Ramos (cell line): ENCODE data around the gene EIF3I.
"Not testable (repeated sequence)": the region's sequence is repeated elsewhere in the genome, so short reads cannot be mapped to it uniquely, and the experiment has no call there.

Experiments
- in situ Hi-C: fragments of 300-500 bp; cut with MboI; formaldehyde crosslinking; loops from one replicate; pipeline ENCODE4 v1.14.3; 2022; ENCODE audit warnings: low sequenced_read_pairs; ENCODE audit not compliant: unreplicated experiment

The EIF3I gene

DNA sequence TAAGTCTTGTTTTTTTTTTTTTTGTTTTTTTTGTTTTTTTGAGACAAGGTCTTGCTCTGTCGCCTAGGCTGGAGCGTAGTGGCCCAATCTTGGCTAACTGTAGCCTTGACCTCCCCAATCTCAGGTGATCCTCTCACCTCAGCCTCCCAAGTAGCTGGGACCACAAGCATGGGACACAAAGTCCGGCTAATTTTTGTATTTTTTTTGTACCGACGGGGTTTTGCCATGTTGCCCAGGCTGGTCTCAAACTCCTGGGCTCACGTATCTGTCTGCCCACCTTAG lies 35.0 kb downstream of the EIF3I start:
- in situ Hi-C loops = no loop called here

DNA sequence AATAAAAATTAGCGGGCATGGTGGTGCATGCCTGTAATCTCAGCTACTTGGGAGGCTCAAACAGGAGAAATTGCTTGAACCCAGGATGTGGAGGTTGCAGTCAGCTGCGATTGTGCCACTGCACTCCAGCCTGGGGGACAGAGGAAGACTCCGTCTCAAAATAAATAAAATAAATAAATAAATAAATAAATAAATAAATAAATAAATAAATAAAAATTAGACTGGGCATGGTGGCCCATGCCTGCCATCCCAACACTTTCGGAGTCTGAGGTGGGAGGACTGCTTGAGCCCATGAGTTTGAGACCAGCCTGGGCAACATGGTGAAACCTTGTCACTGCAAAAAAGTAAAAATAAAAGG lies 41.0 kb downstream of the EIF3I start:
- in situ Hi-C loops = not testable (repeated sequence)

DNA sequence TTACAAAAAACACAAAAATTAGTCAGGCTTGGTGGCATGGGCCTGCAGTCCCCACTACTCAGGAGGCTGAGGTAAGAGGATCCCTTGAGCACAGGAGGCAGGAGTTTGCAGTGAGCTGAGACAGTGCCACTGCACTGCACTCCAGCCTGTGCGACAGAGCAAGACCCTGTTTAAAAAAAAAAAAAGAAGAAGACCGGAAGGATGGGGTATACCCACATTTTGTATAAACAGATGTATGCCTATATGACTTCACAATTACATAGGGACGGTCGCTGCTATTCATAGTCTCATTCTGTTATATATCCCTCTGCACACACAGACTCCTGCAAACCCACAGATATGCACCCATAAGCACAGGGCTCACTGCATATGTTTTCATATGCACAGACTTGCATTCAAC lies 41.5 kb downstream of the EIF3I start:
- in situ Hi-C loops = no loop called here

DNA sequence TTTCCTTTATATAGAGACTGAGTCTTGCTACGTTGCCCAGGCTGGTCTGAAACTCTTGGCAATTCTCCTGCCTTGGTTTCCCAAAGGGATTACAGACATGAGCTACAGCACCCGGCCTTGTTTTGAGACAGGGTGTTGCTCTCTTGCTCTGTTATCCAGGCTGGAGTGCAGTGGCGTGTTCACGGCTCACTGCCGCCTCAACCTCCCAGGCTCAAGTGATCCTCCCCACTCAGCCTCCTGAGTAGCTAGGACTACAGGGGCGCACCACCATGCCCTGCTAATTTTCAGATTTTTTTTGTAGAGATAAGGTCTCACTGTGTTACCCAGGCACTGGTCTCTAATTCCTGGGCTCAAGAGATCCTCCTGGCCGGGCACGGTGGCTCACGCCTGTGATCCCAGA lies 43.6 kb downstream of the EIF3I start:
- in situ Hi-C loops = no loop called here

DNA sequence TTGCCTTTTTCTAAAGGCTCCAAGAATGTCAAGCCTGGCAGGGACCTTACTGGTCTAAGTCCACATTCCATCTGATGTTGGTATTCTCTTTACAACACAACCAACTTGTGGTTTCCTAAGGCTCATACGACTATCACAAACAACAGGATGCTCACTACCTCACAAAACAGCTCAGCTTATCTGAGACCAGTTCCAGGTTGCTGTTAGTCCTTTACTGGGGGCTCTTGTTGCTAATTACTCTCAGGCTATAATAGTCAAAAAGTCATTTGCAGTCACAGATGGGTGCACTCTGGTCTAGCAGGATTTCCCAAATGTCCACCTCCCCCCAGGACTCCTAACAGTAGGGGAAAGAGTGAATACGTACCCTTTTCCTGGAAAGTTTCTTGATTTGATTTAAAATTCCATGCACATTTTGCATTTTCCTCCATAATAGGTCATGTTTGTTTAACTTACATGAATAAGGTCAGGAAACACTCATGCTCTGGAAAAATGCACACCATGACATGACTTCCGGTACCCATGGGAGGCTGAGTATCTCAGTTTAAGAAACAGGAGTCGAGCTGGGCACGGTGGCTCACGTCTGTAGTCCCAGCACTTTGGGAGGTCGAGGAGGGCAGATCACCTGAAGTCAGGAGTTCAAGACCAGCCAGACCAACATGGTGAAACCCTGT lies 44.8 kb downstream of the EIF3I start:
- in situ Hi-C loops = no loop called here

DNA sequence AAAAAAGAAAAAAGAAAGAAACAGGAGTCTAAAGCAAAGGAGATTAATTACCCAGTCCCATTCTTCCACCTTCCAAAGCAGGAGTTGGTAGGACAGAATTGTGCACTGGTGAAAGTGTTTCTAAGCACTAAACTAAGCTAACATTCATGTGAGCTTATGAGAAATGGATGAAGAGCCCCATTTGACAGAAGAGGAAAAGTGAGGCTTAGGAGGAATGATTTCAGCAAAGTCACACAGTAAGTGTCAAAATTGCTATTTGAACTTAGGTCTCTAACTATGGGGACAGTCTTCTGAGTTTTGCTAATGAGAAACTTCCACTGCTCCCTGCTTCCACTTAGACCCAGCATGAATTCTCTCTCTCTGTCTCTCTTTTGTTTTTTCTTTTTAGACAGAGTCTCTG lies 47.5 kb downstream of the EIF3I start:
- in situ Hi-C loops = no loop called here

DNA sequence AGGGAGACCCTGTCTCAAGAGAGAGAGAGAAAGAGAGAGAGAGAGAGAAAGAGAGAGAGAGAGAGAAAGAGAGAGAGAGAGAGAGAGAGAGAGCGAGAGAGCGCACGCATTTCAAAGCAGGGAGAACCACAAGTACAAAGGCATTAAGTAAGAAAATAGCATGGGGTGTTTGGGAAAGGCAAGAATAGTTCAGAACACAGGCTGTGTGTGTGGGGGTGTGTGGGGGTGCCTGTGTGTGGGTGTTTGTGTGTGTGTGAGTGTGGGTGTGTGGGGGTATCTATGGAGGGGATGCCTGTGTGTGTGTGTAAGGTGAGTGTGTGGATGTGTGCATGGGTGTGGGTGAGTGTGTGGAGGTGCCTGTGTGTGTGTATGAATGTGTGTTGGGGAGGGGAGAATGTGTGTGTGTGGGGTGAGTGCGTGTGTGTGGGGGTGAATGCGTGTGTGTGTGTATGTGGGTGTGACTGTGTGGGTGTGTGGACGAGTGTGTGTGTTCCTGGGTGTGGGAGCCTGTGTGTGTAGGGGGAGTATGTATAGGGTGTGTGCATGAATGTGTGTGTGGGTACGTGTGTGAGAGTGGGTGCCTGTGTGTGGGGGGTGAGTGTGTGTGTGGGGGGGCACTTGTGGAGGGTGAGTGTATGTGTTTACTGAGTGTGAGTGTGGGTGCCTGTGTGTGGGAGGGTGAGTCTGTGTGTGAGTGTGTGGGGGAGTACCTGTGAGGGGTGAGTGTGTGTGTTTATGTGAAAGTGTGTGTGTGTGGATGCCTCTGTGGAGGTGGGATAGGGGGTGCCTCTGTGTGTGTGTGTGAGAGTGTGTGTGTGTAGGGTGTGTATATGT lies 50.6 kb downstream of the EIF3I start:
- in situ Hi-C loops = no loop called here

DNA sequence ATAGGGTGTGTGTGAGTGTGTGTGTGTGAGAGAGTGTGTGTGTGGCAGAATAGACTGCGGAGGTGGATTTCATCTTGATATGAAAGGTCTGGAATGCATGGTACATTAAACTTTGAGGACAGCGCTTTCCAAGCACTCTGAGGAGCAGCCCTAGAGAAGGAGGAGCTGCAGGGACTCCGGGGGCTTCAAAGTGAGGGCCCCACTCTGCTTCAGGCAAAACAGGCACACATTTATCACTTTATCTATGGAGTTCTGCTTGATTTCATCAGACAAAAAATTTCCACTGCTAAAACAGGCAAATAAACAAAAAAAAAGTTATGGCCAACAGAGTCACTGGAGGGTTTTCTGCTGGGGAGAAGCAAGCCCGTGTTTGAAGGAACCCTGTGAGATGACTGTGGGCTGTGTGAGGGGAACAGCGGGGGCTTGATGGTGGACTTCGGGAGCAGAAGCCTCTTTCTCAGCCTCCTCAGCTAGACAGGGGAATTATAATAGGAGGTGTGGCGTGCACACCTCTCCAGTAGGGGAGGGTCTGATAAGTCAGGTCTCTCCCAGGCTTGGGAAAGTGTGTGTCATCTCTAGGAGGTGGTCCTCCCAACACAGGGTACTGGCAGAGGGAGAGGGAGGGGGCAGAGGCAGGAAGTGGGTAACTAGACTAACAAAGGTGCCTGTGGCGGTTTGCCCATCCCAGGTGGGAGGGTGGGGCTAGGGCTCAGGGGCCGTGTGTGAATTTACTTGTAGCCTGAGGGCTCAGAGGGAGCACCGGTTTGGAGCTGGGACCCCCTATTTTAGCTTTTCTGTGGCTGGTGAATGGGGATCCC lies 51.4 kb downstream of the EIF3I start:
- in situ Hi-C loops = no loop called here

DNA sequence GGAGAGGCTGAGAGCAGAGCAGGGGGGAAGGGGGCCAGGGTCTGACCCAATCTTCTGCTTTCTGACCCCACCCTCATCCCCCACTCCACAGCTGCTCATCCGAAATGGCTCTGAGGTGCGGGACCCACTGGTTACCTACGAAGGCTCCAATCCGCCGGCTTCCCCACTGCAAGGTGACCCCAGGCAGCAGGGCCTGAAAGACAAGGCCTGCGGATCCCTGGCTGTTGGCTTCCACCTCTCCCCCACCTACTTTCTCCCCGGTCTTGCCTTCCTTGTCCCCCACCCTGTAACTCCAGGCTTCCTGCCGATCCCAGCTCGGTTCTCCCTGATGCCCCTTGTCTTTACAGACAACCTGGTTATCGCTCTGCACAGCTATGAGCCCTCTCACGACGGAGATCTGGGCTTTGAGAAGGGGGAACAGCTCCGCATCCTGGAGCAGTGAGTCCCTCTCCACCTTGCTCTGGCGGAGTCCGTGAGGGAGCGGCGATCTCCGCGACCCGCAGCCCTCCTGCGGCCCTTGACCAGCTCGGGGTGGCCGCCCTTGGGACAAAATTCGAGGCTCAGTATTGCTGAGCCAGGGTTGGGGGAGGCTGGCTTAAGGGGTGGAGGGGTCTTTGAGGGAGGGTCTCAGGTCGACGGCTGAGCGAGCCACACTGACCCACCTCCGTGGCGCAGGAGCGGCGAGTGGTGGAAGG lies 52.6 kb downstream of the EIF3I start:
- in situ Hi-C loops = no loop called here

DNA sequence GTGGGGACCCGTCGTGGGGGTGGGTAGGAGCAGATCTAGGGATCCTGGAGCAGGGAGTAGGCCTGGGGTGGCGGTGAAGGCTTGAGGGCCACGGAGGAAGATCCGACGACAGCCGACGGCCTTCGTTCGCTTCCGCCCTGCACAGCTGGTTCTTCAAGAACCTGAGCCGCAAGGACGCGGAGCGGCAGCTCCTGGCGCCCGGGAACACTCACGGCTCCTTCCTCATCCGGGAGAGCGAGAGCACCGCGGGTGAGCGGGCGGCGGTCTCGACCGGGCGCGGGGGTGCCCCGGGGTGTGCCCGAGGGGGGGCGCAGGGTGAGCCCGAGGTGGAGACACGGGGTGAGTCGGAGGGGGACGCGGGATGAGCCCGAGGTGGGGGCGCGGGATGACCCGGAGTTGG lies 53.2 kb downstream of the EIF3I start:
- in situ Hi-C loops = no loop called here

DNA sequence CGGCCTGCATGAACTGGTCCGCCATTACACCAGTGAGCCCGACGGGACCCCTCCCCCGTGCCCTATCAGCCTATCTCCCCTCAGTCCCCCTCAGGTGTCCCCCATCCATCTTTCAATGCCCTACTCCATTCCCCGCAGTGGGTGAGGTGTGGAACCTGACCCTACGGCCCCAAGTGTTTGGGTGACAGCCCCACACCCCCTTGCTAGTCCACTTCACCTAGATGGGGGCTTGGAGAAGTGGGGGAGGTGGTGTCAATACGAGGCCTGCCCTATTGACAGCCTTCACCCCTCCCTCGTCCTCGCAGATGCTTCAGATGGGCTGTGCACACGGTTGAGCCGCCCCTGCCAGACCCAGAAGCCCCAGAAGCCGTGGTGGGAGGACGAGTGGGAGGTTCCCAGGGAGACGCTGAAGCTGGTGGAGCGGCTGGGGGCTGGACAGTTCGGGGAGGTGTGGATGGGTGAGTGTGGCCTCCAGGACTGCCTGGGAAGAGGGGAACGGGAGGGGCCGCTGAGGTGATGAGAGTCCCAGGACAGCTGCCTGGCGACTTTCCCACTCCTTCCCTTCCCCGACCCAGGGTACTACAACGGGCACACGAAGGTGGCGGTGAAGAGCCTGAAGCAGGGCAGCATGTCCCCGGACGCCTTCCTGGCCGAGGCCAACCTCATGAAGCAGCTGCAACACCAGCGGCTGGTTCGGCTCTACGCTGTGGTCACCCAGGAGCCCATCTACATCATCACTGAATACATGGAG lies 54.0 kb downstream of the EIF3I start:
- in situ Hi-C loops = no loop called here
